IPS DF 4.7 (cell line): ENCODE results near the gene BBC3.

Experiments used
- DNase-seq: peaks from one replicate; pipeline ENCODE4 v3.0.0-alpha.2; 2013; ENCODE audit warnings: low spot score; ENCODE audit errors: extremely low read depth

The BBC3 gene

DNA sequence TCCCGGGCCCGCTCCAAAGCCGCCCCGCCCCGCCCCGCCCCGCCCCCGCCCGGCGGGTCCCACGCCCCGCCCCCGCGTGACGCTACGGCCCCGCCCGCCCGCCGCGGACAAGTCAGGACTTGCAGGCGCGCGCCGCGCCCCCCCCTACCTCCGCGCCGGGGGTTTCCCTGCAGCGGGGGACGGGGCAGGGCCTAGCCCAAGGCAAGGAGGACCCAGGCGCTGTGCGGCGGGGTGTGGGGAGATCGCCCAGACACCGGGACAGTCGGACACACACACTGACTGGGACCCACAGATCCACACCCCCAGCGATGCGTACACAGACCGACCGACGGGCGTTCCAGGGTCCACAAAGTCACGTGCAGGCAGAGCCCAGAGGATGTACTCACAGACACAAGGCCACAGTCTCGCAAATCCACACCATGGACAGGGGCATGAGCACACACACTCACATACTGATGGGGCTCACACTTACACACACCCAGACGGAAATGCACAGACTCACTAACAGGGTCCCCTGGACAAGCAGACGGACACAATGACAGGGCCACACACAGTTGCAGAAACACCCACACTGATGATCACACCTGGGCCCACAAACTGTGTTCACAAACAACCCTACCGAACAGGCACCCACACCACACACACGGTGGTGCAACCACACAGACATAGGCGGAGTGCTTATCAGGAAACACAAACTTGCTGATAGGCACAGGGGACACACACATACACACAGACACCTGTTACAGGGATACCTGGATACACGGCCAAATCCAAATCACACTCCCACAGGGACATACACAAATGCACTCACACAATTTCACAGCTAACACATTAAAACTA, 436 bp upstream of the BBC3 start:
- no peak for DNase-seq

DNA sequence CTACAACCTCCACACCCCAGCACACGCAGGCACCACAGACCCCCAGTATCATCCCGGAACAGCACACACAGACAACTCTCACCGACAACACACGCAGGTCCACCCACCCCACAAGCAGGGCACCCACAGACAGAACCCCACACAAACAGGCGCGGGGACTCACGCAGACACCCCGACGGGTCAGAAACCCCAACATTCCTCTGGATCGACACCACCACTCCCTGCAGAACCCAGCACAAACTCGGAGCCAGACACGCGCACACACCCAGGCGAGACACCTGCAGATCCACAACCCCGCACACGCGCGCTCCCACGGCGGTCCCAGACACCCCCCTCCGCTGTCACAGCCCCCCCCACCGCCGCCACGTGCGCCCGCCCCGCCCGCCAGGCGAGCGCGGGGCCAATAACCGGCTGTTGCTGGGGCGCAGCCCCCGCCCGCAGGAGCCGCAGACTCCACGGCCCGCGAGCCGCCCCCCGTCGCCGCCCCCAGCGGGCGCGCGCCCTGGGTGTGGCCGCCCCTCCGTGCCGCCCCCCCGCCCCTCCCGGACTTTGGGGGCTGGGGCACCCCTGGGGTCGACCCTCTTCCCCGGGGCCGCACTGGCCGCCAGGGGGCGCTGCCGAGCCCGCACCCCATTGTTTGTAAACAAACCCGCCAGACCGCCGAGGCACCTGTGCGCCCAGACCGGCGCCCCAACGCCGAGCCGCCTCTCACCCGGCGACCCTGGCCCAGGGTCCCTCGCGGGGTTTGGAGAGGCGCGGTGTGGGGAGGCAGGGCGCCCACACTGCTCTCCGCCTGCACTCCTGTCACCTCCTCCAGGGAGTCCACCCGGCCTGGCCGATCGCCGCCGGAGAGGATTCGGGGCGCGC, 712 bp downstream of the BBC3 start:
- no peak for DNase-seq

DNA sequence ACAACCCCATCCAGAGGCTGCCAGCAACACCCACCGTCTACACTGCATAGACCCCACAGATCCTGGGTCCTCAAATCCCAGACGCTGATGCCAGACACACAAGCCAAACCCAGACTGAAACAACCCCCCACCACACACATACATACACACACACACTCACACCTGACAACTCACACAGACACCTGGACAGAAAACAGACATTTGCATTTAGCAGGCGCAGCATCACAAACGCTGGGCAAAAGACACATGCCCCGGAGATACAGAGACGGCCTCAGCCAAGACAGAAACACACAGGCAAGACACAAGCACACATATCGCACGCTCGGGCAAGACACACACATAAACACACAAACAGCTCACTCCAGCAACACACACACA, 1.3 kb downstream of the BBC3 start:
- no peak for DNase-seq

DNA sequence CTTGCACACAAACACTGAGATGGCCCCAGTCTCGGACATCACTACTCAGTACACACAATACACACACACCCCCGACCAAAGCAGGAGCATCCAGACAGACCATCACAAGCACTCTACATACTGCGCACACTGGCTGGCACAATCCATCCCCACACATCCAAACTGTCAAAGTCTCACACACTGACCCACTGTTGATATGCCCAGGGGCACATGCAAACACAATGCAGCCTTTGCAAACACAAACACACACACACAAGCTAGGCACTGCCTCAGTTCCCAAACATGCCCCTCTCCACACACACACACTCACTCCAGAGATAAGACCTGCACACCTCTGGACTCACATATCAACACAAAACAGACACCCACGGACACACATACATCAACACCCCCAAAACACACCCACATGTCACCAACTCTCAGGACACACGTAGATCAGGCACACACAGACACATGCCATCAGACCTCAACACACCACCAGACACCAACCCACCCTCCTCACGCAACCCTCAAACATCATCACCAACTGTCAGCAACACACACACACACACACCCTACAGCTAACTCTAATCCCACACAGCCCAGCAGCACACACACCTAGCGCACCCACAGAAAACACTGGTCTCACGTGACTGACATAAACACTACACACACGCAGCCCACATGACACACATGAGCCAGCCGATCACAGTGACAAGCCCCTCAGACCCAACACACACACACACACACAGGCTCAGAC, 1.9 kb downstream of the BBC3 start:
- DNase-seq = no peak

DNA sequence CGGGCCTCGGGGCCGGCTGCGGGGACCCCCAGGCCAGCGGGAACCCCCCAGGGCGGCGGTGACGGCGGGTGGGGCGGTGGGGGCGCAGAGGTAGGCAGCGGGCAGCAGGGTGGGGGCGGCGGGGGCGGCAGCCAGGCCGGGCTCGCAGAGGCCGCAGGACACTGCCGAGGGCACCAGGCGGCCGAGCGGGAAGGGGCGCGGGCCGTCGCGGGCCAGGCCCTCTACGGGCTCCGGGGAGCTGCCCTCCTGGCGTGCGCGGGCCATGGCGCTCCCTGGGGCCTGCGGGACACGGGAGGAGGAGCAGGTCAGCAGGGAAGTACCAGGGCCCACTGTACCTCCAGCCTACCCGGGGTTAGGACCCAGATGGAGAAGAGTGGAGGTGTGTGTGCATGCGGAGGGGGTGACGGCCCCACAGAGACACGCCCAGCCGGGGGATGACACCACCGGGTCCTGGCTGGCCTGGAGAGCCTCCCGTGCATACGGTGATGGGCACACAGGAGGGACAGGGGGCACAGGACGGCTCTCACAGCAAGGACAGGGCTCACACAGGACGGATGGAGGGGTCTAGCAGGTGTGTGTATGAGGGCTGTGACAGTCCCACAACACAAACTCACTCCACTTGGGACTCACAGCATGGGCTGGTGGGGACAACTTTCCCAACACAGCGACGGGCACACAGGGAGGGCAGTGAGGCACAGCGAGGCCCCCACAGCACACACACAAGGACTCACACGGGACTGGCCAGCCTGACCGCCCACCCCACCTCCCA, 2.6 kb downstream of the BBC3 start:
- no peak for DNase-seq

DNA sequence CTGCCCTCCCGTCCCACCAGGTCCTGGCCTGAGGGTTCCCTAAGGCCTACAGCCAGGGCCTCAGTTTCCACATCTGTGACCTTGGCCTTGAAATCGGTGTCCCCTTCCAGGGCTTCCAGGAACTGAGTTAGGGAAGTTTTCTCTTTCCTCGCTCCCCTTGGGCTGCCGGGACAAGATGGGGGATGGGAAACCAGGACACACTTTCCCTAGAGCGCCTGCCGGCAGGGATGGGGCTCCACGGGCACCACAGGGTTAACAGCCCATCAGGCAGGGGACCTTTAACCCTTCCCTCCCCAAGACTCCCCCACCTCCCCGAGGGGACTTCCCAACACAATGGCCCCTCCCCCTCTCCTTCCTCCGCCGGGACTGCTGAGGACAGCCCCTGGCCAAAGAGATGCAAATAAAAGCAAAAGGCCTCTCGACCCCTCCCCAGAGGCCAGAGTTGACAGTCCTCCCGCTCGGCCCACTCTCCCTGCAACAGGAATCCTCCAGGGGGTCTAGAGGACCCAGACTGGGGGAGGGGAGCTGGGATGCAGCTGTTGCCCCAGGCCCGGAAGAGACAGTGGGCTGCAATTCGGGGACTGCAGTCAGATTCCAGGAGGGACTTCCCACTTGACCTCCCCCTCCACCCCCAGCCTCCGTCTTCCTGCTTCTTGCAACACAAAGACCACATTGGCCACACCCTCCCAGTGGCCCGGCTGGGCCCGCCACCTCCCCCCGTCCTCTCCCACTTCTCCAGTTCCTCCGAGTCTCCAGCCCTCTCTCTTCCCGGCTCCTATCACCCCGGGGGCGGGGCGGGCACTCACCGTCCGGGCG, 3.4 kb downstream of the BBC3 start:
- DNase-seq = peak; percentile 92

DNA sequence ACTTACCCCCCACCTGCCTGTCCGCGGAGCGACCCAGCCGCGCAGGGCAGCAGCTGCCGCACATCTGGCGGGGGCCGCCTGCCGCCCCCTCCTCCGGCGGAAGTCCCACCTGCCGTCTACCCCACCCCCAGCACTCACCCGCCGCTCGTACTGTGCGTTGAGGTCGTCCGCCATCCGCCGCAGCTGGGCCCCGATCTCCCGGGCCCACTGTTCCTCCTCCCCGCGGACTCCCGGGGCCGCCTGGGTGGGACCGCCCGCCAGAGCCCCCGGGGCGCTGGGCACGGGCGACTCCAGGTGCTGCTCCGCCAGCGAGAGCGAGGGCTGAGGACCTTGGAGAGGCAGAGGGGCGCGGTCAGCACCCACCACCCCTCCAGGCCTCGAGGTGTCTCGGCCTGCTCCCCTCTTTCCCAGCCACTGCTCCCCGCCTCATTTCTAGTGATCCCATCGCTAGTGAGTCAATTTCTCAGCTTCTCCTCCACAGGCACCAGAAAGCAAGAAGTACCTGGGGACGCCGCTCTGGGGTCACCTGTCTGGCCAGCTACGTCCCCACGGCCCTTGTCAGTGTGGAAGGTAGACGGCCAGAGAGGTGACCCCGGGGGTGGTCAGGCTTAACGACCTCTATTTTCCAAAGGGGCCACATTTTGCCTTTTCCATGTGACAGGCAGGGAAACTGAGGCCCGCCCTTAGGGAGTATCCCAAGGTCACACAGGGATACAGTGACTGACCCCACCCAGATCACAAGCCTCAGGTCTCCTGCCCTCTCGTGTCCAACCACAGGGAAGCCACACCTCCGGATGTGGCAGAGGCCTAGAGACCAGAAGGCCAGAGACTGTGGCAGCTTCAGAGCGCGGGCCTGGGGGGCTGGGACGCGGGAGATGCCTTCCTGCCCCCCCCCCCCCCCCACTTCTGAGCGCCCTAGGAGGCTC, 4.3 kb downstream of the BBC3 start:
- DNase-seq = no peak

DNA sequence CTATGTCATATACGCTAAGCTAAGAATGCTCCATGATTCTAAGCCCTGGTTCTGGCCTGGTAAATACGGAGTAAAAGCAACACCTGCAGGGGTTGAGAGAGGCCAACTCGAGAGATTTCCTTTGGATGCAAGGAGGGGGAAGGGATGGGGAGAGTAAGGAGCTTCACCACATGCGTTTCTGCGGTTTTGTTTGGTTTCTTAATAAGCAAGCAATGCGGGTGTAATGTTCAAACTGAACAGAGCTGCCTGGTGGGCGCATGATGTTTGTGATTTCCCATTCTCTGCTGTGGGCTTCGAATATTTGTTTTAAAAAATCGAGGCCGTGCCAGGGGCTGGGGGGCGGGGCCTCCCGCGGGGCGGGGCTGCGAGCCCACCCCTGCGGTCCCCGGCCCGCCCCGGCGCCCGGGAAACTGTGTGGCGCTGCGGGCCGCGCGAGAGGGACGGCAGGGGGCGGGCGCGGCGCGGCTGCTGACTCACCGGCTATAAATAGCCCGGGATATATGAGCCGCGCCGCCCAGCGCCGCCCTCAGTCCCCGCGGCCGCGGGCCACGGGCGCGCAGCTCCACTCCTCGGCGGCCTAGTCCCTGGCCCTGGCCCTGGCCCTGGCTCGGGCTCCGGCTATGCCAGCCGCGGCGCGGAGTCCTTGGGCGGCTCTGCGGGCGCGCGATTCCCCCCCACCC, 5.1 kb downstream of the BBC3 start:
- no peak for DNase-seq

DNA sequence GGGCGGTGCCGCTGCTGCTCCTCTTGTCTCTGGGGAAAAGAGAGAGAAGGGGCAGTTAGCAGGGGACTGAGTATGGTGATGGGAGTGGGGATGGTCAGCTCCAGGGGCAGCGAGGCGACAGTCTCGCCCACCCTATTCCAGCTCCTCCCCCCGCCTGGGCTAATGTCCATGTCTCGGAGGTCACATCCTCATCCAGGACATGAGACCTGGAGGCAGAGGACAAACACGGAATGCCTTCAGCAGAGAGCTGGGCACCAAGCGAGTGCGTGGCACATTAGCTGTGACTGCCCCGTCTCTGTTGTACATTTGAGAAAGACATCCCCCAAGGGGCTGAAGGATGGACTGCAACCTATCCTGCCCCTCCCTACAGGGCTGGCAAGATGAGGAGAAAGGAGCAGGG, 9.1 kb downstream of the BBC3 start:
- DNase-seq = no peak

DNA sequence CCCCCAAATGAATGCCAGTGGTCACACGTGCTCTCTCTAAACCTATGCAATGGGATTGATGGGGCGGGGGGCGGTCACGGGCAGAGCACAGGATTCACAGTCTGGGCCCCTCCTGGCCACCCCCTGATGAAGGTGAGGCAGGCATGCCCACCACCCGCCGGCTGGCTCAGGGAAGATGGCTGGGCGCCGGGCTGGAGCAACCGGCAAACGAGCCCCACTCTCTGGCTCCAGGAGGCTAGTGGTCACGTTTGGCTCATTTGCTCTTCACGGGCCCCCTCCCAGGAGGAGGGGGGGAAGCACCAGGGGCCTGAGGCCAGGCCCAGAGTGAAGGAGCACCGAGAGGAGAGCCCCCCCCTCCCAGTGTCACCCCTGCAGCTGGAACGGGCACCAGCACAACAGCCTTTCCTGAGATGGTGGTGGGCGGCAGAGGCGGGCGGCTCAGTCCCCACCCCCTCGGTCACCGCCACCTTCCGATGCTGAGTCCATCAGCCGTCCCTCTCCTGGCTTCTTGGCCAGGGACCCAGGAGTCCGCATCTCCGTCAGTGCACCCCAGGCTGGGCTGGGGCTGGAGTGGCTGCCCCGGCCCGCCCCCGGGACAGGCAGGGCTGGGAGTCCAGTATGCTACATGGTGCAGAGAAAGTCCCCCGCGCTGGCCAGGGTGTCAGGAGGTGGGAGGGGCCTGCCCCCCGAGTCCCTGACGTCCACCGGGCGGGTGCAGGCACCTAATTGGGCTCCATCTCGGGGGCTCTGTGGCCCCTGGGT, 9.7 kb downstream of the BBC3 start:
- DNase-seq = no peak

DNA sequence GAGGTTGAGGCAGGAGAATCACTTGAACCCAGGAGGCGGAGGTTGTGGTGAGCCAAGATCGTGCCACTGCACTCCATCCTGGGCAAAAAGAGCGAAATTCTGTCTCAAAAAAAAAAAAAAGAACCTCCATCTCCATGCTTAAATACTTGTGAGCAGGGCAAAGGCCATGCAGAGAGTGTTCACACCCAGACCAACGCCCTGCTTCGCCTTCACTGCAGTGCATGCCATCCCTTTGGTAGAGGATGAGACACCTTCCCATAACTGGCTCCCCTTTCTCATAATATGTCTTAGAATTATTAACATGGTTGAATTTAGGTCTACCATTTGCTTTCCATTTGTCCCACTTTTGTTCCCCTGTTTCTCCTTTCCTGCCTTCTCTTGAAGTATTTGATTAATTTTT, 15.4 kb downstream of the BBC3 start:
- DNase-seq = no peak

DNA sequence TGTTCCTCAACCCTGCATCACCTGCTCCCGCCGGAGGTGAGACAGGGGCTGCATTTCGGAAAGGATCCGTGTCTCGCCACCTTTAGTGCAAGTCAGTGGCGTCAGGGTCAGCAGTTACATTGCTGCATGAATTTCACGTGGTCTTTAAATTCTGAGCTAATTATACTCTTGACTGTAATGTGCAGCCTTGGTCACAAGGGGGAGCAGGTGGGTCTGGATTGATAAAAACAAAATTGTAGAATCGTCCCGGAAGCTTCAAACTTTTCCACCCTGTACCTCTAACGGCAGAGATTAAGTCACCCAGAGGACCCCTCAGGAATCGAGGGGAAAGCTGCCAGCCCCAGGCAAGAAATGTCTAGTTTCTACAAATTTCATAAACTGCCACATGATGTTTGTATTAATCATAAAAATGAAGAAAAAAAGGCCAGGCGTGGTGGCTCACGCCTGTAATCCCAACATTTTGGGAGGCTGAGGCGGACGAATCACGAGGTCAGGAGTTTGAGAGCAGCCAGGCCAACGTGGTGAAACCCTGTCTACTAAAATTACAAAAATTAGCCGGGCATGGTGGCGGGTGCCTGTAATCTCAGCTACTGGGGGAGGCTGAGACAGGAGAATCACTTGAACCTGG, 20.2 kb downstream of the BBC3 start:
- DNase-seq = no peak

DNA sequence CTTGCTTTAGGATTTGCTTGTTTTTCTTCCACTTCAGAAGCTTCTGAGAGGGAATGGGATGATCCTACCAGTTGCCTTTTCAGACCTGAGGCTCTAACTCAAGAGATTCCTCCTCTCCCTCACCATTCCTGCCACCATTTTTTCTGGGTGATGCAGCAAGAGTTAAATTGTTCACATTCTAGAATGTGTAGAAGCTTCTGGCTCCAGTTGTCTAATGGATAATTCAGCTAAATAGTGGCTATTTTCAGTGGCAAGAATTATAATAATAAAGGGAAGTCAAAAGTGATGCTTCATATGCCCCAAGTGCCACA, 20.9 kb downstream of the BBC3 start:
- DNase-seq = no peak

DNA sequence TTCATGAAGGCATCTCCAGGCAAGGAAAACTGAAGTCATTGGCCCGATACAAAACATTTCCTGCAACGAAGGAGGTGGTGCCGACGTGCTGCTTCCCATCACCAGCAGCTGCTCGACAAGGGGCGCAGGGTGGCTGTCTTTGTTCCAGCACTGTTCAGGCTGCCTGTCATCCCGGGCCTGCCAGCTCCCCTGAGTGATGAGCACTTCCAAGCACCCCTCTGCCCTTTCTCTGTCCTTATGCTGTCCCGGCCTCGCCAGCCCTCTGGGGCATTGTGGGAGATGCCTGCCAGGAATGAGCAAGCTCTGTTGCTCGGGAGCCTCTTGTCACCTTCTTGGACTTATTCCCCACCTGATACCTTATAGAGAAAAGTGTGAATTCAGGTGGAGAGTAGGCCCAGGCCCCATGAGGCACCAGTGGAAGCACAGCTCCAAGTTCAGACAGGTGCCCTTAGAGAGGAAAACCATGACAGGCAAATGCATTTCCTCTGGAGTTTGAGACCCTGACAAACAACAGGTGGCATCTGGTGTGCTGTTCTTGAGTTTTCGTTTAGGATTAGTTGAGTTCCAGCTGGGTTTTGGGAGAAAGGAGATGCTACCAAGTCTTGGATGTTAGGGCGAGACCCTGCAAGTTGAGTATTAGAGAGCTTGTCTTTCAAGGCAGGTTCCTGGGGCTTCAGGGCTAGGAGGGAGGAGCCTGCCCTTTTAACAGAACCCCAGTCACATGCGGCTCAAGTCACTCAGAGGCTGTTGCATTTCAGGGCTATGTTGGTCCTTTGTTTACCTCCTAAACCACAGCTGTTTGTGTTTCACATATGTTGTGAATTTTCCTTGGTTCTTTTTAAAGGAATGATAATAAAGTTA, 21.4 kb downstream of the BBC3 start:
- DNase-seq = no peak

DNA sequence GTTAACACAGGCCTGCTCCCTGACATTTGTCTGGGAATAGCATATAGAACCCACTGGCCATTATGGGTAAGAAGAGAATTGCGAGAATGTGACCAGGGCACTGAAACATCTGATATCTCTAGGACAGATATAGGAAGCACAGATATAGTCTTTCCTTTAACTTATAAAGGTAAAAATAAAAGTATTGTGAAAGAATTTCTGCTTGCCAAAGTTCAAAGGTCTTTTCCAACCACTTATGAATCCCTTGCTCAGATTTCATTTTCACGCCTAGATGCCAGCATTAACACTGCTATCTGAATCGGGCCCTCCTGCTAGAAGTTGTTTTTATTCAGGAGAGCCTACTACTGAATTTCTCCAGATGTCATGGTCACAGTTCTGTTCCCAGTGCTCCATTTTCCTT, 27.7 kb downstream of the BBC3 start:
- no peak for DNase-seq

DNA sequence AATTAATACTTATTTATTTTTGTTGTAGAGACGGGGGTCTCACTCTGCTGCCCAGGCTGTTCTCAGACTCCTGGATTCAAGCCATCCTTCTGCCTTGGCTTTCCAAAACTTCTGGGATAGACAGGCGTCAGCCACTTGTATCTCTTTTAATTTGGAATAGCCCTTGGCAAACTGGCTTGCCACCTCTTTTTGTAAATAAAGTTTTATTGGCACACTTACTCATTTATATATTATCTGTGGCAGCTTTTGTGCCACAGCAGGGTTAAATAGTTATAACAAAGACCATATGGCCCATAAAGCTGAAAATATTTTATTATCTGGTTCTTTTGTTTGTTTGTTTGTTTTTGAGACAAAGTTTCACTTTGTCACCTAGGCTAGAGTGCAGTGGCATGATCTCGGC, 30.5 kb downstream of the BBC3 start:
- DNase-seq = no peak

DNA sequence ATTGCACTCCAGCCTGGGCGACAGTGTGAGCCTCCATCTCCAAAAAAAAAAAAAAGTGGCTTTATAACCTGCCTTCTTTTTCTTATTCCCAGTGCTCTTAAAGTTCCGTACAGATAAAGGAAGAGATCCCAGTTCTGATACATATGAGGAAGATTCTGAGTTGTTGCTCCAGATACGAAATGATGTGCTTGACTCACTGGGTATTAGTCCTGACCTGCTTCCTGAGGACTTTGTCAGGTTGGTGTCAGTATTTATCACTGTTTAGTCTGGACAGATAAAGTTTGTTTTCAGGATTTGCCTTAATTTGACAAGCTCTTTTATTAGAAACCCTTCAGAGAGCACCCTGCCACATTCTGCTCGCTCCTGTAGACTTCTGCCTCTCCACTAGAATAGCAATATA, 33.9 kb downstream of the BBC3 start:
- no peak for DNase-seq
